ENCODE results near the gene SCN1B.

DNA sequence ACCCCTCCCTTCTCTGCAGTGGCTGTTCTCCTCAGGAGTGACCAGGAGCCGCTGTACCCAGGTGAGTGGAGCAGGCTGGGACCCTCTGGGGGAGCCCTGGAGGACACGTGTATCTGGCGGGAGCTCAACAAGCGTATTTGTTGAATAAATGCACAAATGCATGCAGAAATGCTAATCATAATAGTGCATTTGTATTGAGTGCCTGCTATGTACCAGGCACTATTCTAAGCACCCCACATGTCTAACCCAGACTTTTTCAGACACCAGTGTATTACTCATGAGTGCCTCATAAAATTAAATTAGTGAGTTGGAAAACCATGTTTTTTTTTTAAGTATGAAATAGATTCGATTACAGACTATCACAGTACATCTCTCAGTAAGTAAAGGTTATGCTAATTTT lies 19.2 kb downstream of the SCN1B start:
- no peak for TF ChIP-seq POLR2A (IDR thresholded peaks at IDR 0.05)
- TF ChIP-seq, protein P1, sequence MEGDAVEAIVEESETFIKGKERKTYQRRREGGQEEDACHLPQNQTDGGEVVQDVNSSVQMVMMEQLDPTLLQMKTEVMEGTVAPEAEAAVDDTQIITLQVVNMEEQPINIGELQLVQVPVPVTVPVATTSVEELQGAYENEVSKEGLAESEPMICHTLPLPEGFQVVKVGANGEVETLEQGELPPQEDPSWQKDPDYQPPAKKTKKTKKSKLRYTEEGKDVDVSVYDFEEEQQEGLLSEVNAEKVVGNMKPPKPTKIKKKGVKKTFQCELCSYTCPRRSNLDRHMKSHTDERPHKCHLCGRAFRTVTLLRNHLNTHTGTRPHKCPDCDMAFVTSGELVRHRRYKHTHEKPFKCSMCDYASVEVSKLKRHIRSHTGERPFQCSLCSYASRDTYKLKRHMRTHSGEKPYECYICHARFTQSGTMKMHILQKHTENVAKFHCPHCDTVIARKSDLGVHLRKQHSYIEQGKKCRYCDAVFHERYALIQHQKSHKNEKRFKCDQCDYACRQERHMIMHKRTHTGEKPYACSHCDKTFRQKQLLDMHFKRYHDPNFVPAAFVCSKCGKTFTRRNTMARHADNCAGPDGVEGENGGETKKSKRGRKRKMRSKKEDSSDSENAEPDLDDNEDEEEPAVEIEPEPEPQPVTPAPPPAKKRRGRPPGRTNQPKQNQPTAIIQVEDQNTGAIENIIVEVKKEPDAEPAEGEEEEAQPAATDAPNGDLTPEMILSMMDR (IDR thresholded peaks at IDR 0.05): no peak

Data from tibial nerve (tissue), 3 donors.